Fibroblast of the aortic adventitia (primary cell): ENCODE measurements around the gene VAT1L. TPM values are rescaled to one million over a fixed set of nuclear protein-coding genes. Genes with fewer than 3 reads are reported as not detected.
A peak's percentile ranks its signal among the peaks of the same experiment; 100 is the strongest.

Source experiments
- DNase-seq: peaks from one replicate; pipeline ENCODE4 v3.0.0-alpha.2; 2010; ENCODE audit warnings: low read depth
- H3K4me3 ChIP-seq: 2 replicates; pipeline ENCODE4 v1.5.1; 2011; ENCODE audit warnings: low read depth, mild to moderate bottlenecking, control low read depth, low read length, moderate library complexity
- CTCF ChIP-seq: IDR thresholded peaks from 2 replicates; pipeline ENCODE4 v1.5.1; 2011; ENCODE audit warnings: mild to moderate bottlenecking, low read length, control low read depth, inconsistent platforms; ENCODE audit not compliant: insufficient read depth
- total RNA-seq: library from RNA; depleted of rRNA; stranded (reverse); fragments of >200 nt; gene quantifications from 2 replicates; pipeline ENCODE4 v1.2.3, GENCODE V29; 2012; ENCODE audit warnings: low replicate concordance

VAT1L gene
- total RNA-seq, result 4.6 and 12.2 TPM in 2 replicates

GRCh38 chr16:77788181-77789084 is at the start of gene VAT1L:
VAT1L (plus strand) TSS chr16:77788564; CDS start chr16:77788683, 119 bp downstream.
- TF ChIP-seq CTCF, result no peak
- peak; percentile 68 for DNase-seq
- peak within 1 kb of the TSS; percentile 90 for H3K4me3 ChIP-seq

- no peak overlapping the region for H3K4me3 ChIP-seq
- no peak for TF ChIP-seq CTCF
Measured at GRCh38 chr16:77738706-77739558, 49.4 kb upstream of the VAT1L start.

GRCh38 chr16:77739559-77739892 is 48.8 kb upstream of the VAT1L start:
- peak; percentile 26 for DNase-seq
- no peak for TF ChIP-seq CTCF

More at GRCh38 chr16:77738706-77739558, 49.4 kb upstream of the VAT1L start:
- no peak for DNase-seq

GRCh38 chr16:77744141-77744540 is 44.2 kb upstream of the VAT1L start:
- no peak for TF ChIP-seq CTCF
- DNase-seq, result no peak

More at GRCh38 chr16:77739559-77739892, 48.8 kb upstream of the VAT1L start:
- no peak overlapping the region for H3K4me3 ChIP-seq

GRCh38 chr16:77745972-77746371 is 42.4 kb upstream of the VAT1L start:
- DNase-seq, result peak; percentile 3
- no peak overlapping the region for H3K4me3 ChIP-seq
- TF ChIP-seq CTCF, result no peak

More at GRCh38 chr16:77744141-77744540, 44.2 kb upstream of the VAT1L start:
- no peak overlapping the region for H3K4me3 ChIP-seq

- no peak overlapping the region for H3K4me3 ChIP-seq
- no peak for TF ChIP-seq CTCF
- DNase-seq, result no peak
Measured at GRCh38 chr16:77748421-77749005, 39.9 kb upstream of the VAT1L start.
